MM.1S (cell line): ENCODE results near the gene RITA1.
"Not testable (repeated sequence)": the region's sequence is repeated elsewhere in the genome, so short reads cannot be mapped to it uniquely, and the experiment has no call there.

ENCODE experiments used
- EZH2 ChIP-seq: fragments of 300-600 bp; sonication (generic); optimal IDR thresholded peaks from 2 replicates; pipeline ENCODE3; 2017; ENCODE audit warnings: low read depth, mild to moderate bottlenecking, antibody characterized with exemption, low read length, mixed read lengths
- EZH2phosphoT487 ChIP-seq: fragments of 300-600 bp; sonication (generic); IDR thresholded peaks from 2 replicates; pipeline ENCODE4 v1.6.1; 2018; ENCODE audit warnings: antibody characterized with exemption, low read length
- TF ChIP-seq, protein P1 (sequence below): fragments of 300-600 bp; sonication (generic); IDR thresholded peaks from 2 replicates; pipeline ENCODE4 v1.5.1; 2016; ENCODE audit warnings: antibody characterized with exemption, low read length, mixed read lengths

DNA sequence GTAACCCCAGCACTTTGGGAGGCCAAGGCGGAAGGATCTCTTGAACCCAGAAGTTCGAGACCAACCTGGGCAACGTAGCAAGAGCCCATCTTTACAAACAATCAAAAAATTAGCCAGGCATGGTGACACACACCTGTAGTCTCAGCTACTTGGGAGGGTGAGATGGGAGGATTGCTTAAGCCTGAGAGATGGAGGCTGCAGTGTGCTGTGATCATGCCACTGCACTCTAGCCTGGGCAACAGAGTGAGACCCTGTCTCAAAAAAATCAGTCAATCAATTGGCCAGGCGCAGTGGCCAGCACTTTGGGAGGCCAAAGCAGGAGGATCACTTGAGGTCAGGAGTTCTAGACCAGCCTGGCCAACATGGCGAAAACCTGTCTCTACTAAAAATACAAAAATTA is 21.3 kb downstream of the RITA1 start:
- TF ChIP-seq, protein P1, sequence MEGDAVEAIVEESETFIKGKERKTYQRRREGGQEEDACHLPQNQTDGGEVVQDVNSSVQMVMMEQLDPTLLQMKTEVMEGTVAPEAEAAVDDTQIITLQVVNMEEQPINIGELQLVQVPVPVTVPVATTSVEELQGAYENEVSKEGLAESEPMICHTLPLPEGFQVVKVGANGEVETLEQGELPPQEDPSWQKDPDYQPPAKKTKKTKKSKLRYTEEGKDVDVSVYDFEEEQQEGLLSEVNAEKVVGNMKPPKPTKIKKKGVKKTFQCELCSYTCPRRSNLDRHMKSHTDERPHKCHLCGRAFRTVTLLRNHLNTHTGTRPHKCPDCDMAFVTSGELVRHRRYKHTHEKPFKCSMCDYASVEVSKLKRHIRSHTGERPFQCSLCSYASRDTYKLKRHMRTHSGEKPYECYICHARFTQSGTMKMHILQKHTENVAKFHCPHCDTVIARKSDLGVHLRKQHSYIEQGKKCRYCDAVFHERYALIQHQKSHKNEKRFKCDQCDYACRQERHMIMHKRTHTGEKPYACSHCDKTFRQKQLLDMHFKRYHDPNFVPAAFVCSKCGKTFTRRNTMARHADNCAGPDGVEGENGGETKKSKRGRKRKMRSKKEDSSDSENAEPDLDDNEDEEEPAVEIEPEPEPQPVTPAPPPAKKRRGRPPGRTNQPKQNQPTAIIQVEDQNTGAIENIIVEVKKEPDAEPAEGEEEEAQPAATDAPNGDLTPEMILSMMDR, result not testable (repeated sequence)
- not testable (repeated sequence) for TF ChIP-seq EZH2, EZH2phosphoT487
